Motor neuron (in vitro differentiated cells): ENCODE data around the gene SPAG16. TPM values are rescaled to one million over a fixed set of nuclear protein-coding genes. Genes with fewer than 3 reads are reported as not detected.
A peak's percentile ranks its signal among the peaks of the same experiment; 100 is the strongest.

Experiments
- ATAC-seq, 8 experiments: fragments of 200-7000 bp; cut with Tn5 transposase; replicated peaks in 6 of 8; 2 replicates each; pipeline ENCODE4 v1.8.0; 2021; ENCODE audit warnings: mild to moderate bottlenecking in 8 of 8, moderate library complexity in 8 of 8
- H3K27ac ChIP-seq, 2 donors: fragments of 250-450 bp; sonication (Bioruptor Pico); 2 replicates each; pipeline ENCODE4 v1.9.0; 2021; ENCODE audit warnings: antibody characterized with exemption in 2 of 2, mild to moderate bottlenecking in 2 of 2, moderate library complexity in 1 of 2
- H3K4me1 ChIP-seq, 2 donors: fragments of 250-450 bp; sonication (Bioruptor Pico); replicated peaks in 1 of 2; 2 replicates each; pipeline ENCODE4 v1.6.1; 2021; ENCODE audit warnings: antibody characterized with exemption in 2 of 2, mild to moderate bottlenecking in 2 of 2, moderate library complexity in 1 of 2
- H3K4me3 ChIP-seq, 5 donors: fragments of 250-450 bp; sonication (Bioruptor Pico); 2 replicates each; pipeline ENCODE4 v1.9.0; 2021; ENCODE audit warnings: antibody characterized with exemption in 5 of 5, mild to moderate bottlenecking in 5 of 5, moderate library complexity in 4 of 5
- WGBS, 10 experiments: fragments of 450-650 bp; shearing (Covaris generic); methylation state at CpG; one replicate each; pipeline ENCODE4 v1.0.0; 2022; 5-methylcytosine and 5-hydroxymethylcytosine counted together
- in situ Hi-C, 9 experiments: fragments of 400-800 bp; cut with MboI; loops; one replicate each; pipeline ENCODE4 v1.15.0; 2021; ENCODE audit warnings: low sequenced_read_pairs in 9 of 9, low pct_unique_long_range_greater_than_20kb in 2 of 9; ENCODE audit not compliant: unreplicated experiment in 9 of 9
- total RNA-seq, 8 experiments: library from RNA; unstranded; fragments of 300-600 nt; gene quantifications; 2 replicates each; pipeline versions ENCODE4 v1.2.3 to v1.2.4, GENCODE V29; 2022

The SPAG16 gene
- total RNA-seq, 8 experiments from 2014 or later: 13.2 to 123 (median 34.7) TPM

DNA sequence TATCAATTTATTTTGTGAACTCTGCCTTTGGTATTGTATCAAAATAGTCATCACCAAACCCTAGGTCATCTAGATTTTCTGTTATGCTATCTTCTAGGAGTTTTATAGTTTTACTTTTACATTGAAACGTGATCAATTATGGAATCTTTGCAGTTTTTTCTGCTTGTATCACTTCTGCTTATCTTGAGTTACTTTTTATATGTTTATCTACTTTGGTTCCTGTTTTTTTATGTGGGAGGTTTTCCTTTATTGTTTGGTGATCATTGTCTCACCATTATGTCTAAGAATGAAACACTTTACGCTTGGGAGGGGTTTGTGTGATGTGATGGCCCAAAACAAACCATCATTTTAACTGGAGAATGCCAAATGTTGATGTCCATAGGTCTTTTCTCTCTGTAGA is 261.2 kb downstream of the SPAG16 start:
- in situ Hi-C loops: no loop called here
- H3K4me3 ChIP-seq: no peak overlapping the region
- WGBS, 10 experiments: 0 to 91% (median 50%) methylated on average over 1 to 2 of the region's 2 CpGs; no CpG with 5 or more reads in 1 of the 10 experiments
- no peaks in the 10 kb centered on the region for H3K4me1 ChIP-seq
- ATAC-seq: no peak
- no peak overlapping the region for H3K27ac ChIP-seq

DNA sequence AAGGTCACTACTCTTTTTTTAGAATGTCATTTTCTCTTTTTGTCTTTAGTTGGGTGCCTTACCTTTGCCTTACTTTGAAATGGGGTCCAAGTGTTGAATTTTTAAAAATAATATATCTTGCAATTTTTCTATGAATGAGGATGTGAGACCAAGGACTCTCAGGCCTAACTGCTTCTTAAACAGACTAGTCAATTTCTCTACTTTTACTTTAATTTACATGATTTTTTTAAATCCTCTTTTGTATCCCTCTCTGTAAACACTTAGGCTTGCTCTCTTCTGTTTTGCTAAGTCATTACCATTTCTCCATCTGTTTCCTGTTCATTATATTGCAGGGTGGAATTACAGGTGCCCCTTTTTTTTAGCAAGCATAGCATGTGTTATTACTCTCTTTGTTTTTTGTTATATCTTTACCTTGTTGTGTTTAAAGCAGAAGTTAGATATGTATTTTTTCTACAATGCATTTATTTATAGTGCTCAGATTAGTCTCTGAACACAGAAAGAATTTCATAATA is 261.8 kb downstream of the SPAG16 start:
- Histone ChIP-seq H3K27ac (no peak overlapping the region), H3K4me1 (no peaks in the 10 kb centered on the region), H3K4me3 (no peak overlapping the region)
- ATAC-seq: no peak
- in situ Hi-C loops: no loop called here

DNA sequence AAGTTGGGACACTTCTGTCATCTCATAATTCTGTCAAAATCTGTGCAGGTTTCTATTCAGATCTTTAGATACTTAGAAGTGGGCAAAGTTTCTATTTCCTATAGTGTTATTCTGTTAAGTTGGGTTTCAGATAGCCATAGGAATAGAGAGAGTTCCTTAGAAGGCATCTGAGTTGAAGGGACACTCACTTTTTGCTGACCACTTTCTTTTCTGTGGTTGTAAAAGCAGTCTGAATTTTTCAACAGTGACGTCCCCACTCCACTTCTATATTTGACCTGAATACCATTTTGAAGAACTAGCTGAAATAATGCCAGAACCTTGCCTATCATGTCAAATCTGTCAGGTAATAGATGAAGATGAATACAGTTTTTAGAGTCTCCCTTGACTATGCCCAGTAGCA is 267.3 kb downstream of the SPAG16 start:
- no peak overlapping the region for H3K27ac ChIP-seq
- H3K4me3 ChIP-seq: no peak overlapping the region
- ATAC-seq: no peak
- H3K4me1 ChIP-seq: no peaks in the 10 kb centered on the region
- in situ Hi-C loops: no loop called here
- 25 to 100% (median 90%) methylated on average over 1 of the region's 1 CpG; no CpG with 5 or more reads in 5 of the 10 experiments for WGBS, 10 experiments

DNA sequence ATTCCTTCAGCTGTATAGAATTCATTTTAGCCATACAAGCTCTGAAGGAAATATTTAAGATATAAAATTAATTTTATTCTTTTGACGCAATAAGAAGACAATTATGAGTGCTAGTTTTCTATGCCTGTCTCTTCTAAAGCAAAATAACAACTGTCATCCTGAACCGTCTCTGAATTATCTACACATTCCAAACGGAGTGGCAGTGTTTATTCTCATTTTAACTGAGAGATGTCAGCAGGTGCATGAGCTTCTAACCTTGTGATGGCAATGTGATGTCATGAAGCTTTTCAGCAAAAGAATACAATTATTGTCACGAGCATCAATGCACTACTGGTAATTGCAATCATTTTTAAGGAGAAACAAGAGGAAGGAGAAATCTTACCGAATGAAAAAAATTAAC is 274.8 kb downstream of the SPAG16 start:
- in situ Hi-C loops: no loop called here
- 13 to 100% (median 72%) methylated on average over 1 to 5 of the region's 5 CpGs for WGBS, 10 experiments
- ATAC-seq: peak in 1 of 8 experiments; percentile 29
- no peak overlapping the region for H3K27ac ChIP-seq
- no peaks in the 10 kb centered on the region for H3K4me1 ChIP-seq
- H3K4me3 ChIP-seq: no peak overlapping the region

DNA sequence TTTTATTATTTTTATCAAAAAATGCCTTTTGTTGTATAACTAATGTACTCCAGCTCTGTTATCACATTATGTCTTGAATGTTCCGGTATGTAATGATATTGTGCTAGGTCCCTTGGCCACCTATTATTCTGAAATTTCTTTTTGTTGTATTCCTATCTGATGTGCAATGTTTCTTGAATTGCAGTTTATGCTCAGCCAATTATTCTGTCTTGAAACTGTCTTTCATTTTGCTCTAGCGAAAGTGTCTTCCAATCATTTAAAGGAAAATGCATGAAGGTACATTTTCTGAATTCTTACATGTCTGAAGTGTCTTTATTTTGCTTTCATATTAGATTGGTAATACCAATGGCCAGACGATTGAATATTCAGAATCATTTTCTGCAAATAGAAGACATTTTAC is 277.5 kb downstream of the SPAG16 start:
- in situ Hi-C loops: no loop called here
- Histone ChIP-seq H3K27ac (no peak overlapping the region), H3K4me1 (no peaks in the 10 kb centered on the region), H3K4me3 (no peak overlapping the region)
- 25 to 100% (median 90%) methylated on average over 2 to 3 of the region's 3 CpGs for WGBS, 10 experiments
- no peak for ATAC-seq

DNA sequence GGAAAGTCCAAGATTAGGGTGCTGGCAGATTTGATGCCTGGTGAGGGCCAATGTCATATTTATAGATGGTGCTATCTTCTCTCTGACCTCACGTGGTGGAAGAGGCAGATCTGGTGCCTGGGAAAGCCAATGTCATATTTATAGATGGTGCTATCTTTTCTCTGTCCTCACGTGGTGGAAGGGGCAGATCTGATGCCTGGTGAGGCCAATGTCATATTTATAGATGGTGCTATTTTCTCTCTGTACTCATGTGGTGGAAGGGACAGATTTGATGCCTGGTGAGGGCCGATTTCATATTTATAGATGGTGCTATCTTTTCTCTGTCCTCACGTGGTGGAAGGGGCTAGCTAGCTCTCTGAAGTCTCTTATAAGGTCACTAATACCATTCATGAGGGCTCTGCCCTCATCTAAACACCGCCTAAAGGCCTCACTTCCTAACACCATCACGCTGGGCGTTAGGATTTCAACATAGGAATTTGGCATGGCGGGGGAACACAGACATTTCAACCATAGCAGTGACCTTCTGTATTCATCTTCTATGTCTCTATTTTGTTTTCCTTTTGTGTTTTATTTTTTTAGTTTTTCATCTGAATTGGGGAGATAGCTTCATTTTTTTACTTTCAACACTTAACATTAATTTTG is 278.4 kb downstream of the SPAG16 start:
- no peaks in the 10 kb centered on the region for H3K4me1 ChIP-seq
- in situ Hi-C loops: no loop called here
- H3K4me3 ChIP-seq: no peak overlapping the region
- 3 to 92% (median 74%) methylated on average over 2 to 8 of the region's 8 CpGs for WGBS, 10 experiments
- ATAC-seq: no peak
- no peak overlapping the region for H3K27ac ChIP-seq

DNA sequence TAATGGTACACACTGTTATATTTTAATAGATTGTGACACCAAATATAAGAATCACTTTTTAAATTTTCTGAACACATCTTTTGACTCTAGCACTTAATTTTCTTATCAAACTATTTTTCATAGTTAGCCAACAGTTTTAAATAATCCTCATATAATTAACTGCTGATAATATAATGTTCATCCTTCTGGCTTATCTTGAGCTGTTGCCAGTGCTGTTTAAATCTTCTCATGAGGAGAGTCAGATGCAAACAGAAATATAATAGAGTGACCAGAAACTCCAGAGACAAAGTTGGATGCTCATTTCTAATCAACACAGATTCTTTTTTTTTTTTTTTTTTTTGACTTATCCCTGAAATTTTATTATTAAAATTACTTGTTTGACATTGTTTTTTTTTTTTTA is 282.6 kb downstream of the SPAG16 start:
- H3K27ac ChIP-seq: no peak overlapping the region
- no peaks in the 10 kb centered on the region for H3K4me1 ChIP-seq
- in situ Hi-C loops: no loop called here
- no peak for ATAC-seq
- no peak overlapping the region for H3K4me3 ChIP-seq

DNA sequence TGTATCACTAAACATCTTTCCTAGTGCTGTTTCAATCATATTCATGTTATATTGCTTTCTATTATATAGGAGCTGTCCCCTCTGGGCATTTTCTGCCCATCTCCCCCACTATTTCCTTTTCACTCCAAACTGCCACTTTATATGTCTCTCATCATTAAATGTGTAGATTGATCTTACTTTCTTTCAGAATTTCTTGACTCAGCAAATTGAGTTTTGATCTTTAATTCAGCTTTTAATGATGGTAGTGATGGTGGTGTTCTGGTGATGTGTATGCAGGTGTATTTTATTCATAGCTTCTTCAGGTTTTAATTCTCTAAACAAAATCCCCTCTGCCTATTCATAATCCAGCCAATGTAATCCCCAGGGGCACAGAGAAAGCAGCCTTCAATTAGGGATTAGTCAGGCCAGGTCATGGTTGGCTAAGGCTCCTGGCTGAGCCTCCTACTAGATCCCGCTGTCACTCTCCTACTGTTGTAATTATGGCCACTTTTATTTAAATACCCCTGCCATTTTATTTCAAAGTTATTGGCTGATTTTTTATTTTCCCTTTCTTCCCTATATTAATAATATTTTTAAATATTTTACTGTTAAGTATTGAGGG is 325.4 kb downstream of the SPAG16 start:
- ATAC-seq: no peak
- H3K4me3 ChIP-seq: no peak overlapping the region
- no peaks in the 10 kb centered on the region for H3K4me1 ChIP-seq
- in situ Hi-C loops: no loop called here
- no peak overlapping the region for H3K27ac ChIP-seq
- 0 to 100% (median 49%) methylated on average over 1 of the region's 1 CpG; no CpG with 5 or more reads in 2 of the 10 experiments for WGBS, 10 experiments

DNA sequence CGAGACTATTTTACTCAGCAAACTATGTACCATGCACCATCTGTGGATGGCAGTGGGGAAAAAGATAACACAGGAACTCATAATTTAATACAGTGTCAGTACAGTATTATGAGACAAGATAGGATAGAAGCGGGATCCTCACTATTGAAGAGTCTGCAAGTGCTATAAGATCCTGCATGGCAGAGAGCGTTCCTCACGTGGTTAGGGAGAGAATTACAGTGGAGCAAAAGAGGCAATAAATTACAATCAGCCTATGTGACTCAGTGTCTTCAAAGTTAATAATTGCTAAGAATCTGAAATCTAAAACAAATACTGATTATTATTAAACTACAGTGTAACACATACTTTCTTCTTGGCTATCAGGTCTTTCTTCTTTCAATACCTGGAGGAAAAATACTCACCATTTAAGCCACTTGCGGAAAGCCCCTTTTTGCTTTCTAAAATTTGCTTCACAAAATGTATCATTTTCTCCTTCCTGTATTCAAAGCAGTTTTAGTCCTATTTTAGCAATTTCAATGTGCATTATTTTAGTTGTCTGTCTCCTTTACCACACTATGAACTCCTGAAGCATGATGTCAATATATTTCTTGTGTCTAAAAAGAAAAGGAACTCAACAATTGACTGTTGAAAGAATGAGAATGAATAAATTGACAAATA is 342.9 kb downstream of the SPAG16 start:
- ATAC-seq: no peak
- WGBS, 10 experiments: 16 to 100% (median 79%) methylated on average over 2 to 5 of the region's 5 CpGs
- in situ Hi-C loops: no loop called here

DNA sequence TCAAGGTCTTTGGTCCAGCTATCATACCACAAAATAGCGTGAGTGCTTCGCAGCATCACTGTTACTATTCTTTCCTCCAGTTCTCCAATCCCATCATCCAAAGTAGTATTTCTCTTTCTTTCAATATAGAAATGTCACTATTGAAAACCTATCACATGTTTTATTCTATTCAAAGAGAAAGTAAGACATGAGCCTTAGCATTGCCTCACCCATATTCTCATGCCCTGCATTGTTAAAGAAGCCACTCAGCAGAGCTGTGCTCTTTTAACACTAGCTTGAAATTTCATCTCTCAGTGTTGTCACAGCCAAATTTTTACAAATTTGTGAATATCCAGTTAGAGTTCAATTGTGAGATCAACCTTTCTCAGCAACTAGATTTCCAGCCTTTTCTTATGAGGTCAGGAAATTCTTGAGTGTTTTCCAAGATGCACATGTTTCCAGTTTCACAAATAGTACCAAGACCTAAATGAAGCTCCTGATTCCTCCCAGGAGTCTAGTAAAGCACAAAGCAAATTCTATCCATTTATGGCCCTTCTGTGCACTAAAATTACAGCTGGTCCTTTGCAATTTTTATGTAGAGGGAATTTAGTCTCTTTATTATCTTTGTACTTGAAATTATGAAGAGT is 343.7 kb downstream of the SPAG16 start:
- WGBS, 10 experiments: 21 to 100% (median 100%) methylated on average over 1 to 2 of the region's 2 CpGs; no CpG with 5 or more reads in 3 of the 10 experiments
- in situ Hi-C loops: no loop called here
- no peak for ATAC-seq
- Histone ChIP-seq H3K4me1 (no peaks in the 10 kb centered on the region), H3K27ac (no peak overlapping the region), H3K4me3 (no peak overlapping the region)

More for the DNA sequence above, 342.9 kb downstream of the SPAG16 start:
- Histone ChIP-seq H3K27ac (no peak overlapping the region), H3K4me1 (no peaks in the 10 kb centered on the region), H3K4me3 (no peak overlapping the region)

DNA sequence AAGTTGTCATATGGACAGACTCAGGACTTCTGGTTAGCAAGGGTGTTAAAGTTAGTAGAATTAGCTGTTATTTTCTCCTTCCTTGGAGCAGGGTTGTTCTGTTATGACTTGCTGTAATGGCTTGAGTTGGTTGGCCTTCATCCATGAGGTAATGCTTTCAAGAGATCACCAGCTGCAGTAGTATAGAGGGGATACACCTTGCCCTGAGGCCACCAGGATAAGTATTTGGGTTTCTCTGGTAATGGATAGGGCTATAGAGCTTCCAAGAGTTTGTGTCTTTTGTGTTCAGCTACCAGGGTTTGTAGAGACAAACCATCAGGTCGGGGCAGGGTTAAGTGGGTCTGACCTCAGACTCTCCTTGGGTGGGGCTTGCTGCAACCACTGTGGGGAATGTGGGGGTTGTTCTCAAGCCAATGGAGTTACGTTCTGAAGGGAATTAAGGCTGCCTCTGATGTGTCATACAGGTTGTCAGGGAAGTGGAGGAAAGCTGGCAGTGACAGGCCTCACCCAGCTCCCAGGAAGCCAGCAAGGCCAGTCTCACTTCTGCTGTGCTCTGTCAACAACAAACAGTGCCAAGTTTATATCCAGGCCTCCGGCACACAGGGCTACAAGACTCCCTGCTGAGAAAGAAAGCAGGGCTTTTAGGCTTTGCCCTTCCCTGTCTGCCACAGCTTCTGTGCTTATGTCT is 356.6 kb downstream of the SPAG16 start:
- Histone ChIP-seq H3K4me3 (no peak overlapping the region), H3K4me1 (no peaks in the 10 kb centered on the region), H3K27ac (no peak overlapping the region)
- 0 to 60% (median 20%) methylated on average over 1 to 2 of the region's 3 CpGs; no CpG with 5 or more reads in 6 of the 10 experiments for WGBS, 10 experiments
- in situ Hi-C loops: no loop called here
- peak in 3 of 8 experiments; percentile 24 to 64 (median 39) for ATAC-seq

DNA sequence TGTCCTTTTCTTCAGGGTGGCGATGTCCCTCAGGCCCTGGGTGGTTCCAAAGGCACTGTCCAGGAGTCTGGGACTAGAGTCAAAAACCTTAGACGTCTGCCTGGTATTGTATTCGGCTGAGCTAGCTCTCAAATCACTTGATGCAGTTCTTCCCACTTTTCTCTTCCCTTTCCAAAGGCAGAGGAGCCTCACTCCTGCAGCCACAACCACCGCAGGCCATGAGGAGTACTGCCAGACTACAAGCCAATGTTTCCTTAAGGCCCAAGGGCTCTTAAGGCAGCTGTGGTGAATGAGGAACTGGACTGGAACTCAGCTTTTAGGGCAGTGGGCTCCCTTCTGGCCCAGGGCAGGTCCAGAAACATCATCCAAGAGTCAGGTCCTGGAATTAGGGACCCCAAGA is 360.7 kb downstream of the SPAG16 start:
- Histone ChIP-seq H3K4me3 (no peak overlapping the region), H3K27ac (no peak overlapping the region), H3K4me1 (no peaks in the 10 kb centered on the region)
- 0 to 90% (median 43%) methylated on average over 1 to 4 of the region's 4 CpGs; no CpG with 5 or more reads in 4 of the 10 experiments for WGBS, 10 experiments
- in situ Hi-C loops: no loop called here
- no peak for ATAC-seq

DNA sequence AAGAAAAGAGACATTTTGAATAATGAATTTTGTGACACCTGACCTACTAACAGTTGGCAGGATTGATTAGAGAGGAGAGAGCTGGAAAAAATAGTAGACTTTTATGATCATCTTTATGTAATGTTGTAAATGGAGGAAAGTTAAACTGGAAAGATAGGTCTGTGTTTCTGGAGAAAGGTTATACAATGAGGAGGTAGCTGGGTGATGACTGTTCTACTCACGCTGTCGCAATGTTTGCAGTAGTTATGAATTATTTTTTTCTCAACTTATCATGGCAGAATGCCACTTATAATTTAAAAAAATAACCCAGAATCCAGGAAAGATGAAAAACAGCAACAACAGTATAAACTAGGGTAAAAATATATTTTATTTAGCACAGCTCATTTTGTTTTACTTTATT is 364.9 kb downstream of the SPAG16 start:
- WGBS, 10 experiments: 17 to 100% (median 71%) methylated on average over 2 of the region's 2 CpGs; no CpG with 5 or more reads in 2 of the 10 experiments
- in situ Hi-C loops: no loop called here
- ATAC-seq: no peak

More for the DNA sequence above, 364.9 kb downstream of the SPAG16 start:
- H3K27ac ChIP-seq: no peak overlapping the region
- H3K4me3 ChIP-seq: no peak overlapping the region
- H3K4me1 ChIP-seq: no peaks in the 10 kb centered on the region
